ENCODE results near the gene TMCO4. TPM values are rescaled to one million over a fixed set of nuclear protein-coding genes. Genes with fewer than 3 reads are reported as not detected.

Gene TMCO4
- total RNA-seq, 2 experiments from 2014 or later = 1.2 to 8.1 TPM

DNA sequence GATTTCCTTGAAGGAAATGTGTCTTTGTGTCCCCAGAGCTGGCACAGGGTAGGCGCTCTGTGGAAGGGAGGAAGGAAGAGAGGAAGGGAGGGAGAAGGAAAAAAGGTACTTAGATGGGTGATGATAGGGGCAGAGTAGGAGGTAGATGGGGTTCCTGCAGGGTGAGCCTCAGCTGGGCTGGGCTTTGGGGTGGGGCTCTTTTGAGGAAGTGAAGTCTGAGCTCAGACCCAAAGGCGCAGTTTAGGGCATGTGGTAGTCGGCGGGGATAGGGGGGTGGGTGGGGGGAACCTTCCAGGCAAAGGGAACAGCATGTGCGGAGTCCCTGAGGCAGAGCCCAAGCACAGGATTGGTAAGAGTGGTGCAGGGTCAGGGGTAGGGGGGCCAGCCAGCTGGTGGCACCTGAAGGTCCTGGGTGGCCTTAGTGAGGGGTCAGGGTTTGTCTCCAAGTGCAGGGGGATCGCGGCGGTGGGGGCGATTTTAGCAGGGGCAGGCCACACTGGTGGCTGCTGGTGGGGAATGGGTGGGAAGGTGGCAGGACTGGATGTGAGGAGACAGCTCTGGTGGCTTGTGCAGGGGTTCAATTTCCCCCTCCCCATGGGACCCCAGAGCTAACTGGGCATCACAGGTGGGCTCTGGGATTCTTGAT, 143.5 kb downstream of the TMCO4 start:
- POLR2A ChIA-PET = no interaction called here
- Histone ChIP-seq H3K9me2 (ENCODE audit: insufficient read depth, low read length) (no peaks in the 10 kb centered on the region), H2AFZ (ENCODE audit: low read length) (no peak overlapping the region), H3K4me2 (ENCODE audit: low read length) (no peak overlapping the region), H3K79me2 (ENCODE audit: insufficient read depth, low read depth, low read length) (no peaks in the 10 kb centered on the region), H3K9me3 (ENCODE audit: low read length) (no peaks in the 10 kb centered on the region), H4K20me1 (ENCODE audit: insufficient read depth, low read length) (no peaks in the 10 kb centered on the region), H3K27ac (ENCODE audit: low read depth, low read length, poor library complexity, severe bottlenecking) (no peak overlapping the region), H3K36me3 (ENCODE audit: insufficient read depth, low read length) (no peaks in the 10 kb centered on the region), H3K4me3 (ENCODE audit: low read depth, low read length, poor library complexity, severe bottlenecking) (no peak overlapping the region), H3K4me1 (ENCODE audit: insufficient read depth, low read length, poor library complexity, severe bottlenecking) (peaks cover 4% of the 10 kb centered on the region)
- DNase-seq (ENCODE audit: low spot score) = no peak
- BruUV-seq (replicated peaks) = no TSS peak
- CTCF ChIA-PET (ENCODE audit: unreplicated experiment) = no interaction called here
- TF ChIP-seq, protein P1, sequence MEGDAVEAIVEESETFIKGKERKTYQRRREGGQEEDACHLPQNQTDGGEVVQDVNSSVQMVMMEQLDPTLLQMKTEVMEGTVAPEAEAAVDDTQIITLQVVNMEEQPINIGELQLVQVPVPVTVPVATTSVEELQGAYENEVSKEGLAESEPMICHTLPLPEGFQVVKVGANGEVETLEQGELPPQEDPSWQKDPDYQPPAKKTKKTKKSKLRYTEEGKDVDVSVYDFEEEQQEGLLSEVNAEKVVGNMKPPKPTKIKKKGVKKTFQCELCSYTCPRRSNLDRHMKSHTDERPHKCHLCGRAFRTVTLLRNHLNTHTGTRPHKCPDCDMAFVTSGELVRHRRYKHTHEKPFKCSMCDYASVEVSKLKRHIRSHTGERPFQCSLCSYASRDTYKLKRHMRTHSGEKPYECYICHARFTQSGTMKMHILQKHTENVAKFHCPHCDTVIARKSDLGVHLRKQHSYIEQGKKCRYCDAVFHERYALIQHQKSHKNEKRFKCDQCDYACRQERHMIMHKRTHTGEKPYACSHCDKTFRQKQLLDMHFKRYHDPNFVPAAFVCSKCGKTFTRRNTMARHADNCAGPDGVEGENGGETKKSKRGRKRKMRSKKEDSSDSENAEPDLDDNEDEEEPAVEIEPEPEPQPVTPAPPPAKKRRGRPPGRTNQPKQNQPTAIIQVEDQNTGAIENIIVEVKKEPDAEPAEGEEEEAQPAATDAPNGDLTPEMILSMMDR (conservative IDR thresholded peaks at IDR 0.05; ENCODE audit: low read length) = no peak
- TF ChIP-seq EZH2phosphoT487 (IDR thresholded peaks at IDR 0.05; ENCODE audit: borderline replicate concordance, low read depth, low read length) = no peak
- intact Hi-C loops (cut with micrococcal nuclease; ENCODE audit: unreplicated experiment) = loop anchor here (10.0 kb wide), 1 partner anchor 401 kb away; the partner anchor contains the start of genes EMC1 and MRTO4

DNA sequence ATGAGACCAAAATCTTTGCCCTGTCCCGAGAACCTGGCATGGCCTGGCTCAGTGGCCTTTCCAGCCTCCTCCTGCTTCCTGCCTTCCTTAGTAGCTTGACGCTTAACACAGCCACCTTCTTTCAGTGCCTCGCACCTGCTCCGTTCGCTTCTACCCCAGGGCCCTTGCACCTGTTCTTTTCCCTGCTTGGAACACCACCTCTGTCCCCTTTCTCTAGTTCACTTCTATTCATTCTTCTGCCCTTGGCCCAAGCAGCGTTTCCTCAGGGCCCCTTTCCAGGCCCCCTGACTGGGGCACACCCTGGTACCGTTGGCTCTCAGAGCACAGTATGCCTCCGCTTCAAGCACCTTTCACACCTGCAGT, 144.0 kb downstream of the TMCO4 start:
- no peak overlapping the region for H3K4me3 ChIP-seq (ENCODE audit: low read depth, low read length, poor library complexity, severe bottlenecking)
- ChIA-PET POLR2A (no interaction called here), CTCF (ENCODE audit: unreplicated experiment) (no interaction called here)
- no peak overlapping the region for H3K27ac ChIP-seq (ENCODE audit: low read depth, low read length, poor library complexity, severe bottlenecking)
- H3K9me3 ChIP-seq (ENCODE audit: low read length) = no peaks in the 10 kb centered on the region
- no peak overlapping the region for H3K4me2 ChIP-seq (ENCODE audit: low read length)
- TF ChIP-seq EZH2phosphoT487 (IDR thresholded peaks at IDR 0.05; ENCODE audit: borderline replicate concordance, low read depth, low read length) = no peak
- TF ChIP-seq, protein P1 (conservative IDR thresholded peaks at IDR 0.05; ENCODE audit: low read length) = no peak
- DNase-seq (ENCODE audit: low spot score) = no peak
- intact Hi-C loops (cut with micrococcal nuclease; ENCODE audit: unreplicated experiment) = loop anchor here (10.0 kb wide), 1 partner anchor 401 kb away; the partner anchor contains the start of genes EMC1 and MRTO4
- no peaks in the 10 kb centered on the region for H4K20me1 ChIP-seq (ENCODE audit: insufficient read depth, low read length)
- H2AFZ ChIP-seq (ENCODE audit: low read length) = no peak overlapping the region
- H3K79me2 ChIP-seq (ENCODE audit: insufficient read depth, low read depth, low read length) = no peaks in the 10 kb centered on the region
- no TSS peak for BruUV-seq (replicated peaks)
- H3K36me3 ChIP-seq (ENCODE audit: insufficient read depth, low read length) = no peaks in the 10 kb centered on the region
- H3K4me1 ChIP-seq (ENCODE audit: insufficient read depth, low read length, poor library complexity, severe bottlenecking) = peaks cover 4% of the 10 kb centered on the region
- H3K9me2 ChIP-seq (ENCODE audit: insufficient read depth, low read length) = no peaks in the 10 kb centered on the region
